ENCODE results near the gene GNL1.

DNA sequence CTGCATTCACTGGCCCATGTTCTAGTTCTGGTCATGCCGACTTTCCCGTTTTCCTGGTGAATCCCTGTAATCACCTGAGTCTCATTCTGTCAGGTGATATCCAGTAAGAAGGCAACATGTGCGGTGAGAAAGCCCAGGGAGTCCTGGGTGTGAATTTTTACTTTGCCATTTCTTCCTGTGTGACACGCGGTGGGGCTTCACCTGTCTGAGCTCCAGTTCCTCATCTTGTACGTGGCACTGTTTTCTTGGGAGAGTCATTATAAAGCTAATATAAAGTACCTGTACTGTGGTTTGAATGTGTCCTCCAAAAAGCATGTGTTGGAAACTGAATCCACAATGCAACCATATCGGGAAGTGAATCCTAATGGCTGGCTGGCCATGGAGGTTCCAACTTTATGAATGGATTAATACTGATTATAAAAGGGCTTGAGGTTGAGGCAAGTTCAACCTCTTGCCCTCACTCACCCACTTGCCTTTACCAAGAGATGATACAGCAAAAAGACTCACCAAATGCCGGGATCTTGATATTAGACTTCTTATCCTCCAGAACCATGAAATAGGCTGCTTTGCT is 61.9 kb downstream of the GNL1 start:
- TF ChIP-seq CTCF (IDR thresholded peaks at IDR 0.05) = no peak
- no peak for TF ChIP-seq POLR2A (IDR thresholded peaks at IDR 0.05)
